Left hindlimb (tissue), 1 donor: Measurements from ENCODE around the gene ZFYVE28.

Experiments used
- DNase-seq: peaks from one replicate; pipeline ENCODE4 v3.0.0-alpha.2; 2018

Gene ZFYVE28

GRCh38 chr4:2256156-2256731, 162.2 kb downstream of the ZFYVE28 start:
- DNase-seq: peak; percentile 54

DNA sequence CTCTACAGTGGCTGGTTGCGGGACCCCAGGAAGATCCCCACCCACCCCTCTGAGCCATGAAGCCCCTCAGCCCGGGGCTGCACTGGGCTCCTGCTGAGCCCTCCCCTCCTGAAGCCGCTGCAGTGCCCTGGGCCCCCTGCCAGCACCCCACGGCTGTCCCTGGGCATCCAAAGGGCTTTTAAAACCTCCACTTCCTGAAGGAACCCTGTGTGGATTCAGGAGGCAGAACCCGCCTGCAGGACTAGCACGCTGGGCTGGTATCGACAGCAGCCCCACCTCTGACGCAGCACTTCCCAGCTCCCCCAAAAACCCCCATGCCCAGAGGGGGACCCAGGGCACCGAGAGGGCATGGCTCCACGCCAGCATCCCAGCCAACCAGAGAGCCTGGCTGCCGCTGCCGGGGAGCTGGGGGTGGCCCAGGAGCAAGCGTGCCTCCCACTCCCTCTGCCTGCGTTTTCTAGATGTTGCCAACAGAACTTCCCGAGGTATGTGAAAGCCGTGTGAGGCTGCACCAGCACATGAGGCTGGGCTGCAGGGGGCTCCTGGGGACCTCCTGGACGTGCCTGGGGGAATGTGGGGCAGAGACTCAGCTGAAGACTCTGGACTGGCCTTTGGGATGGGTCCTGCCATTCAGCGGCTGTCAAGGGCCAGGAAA, 162.8 kb downstream of the ZFYVE28 start:
- DNase-seq: peak; percentile 59

- DNase-seq: no peak
Measured at GRCh38 chr4:2254665-2255500, 163.6 kb downstream of the ZFYVE28 start.

DNA sequence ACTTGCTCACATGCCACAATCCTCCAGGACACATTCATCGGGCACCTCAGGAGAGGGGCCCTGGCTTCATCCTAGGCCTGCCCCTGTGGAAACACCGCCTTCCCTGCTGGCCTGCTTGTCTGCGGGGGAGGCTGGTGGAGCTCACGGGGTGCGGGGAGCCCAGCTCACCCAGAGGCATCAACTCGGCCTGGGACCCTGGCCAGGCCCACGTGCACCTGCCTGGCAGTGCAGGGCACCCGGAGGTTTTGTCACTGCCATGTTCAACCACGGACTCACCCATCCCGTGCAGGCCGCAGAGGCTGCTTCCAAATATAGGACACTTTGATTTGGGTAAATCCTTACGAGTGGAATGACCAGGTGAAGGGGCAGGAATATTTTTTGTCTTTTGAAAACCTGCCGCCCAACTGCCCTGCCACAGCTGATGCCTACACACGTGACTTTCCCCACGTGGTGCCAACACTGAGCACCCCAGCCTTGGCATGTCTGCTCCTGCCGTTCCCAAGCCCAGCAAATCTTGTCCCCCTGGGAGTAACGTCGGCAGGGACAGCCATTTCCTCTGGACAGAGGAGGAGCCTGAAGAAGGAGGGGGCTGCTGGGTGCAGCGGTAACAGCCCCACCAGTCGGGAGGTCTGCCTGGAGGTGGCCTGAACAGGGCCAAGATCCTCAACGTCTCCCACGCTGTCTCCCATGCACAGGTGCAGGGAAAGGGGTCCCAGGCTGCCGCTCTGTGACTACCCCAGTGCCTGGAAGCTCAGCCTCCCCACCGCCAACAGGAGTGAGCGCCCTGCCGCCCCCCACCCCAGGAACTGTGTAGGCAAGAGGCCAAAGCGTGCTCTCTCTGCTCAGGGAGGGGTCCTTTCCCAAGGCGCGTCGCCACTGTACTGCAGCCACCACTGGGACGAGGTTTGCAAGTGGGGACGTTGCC, 165.0 kb downstream of the ZFYVE28 start:
- no peak for DNase-seq

GRCh38 chr4:2252530-2253091, 165.8 kb downstream of the ZFYVE28 start:
- DNase-seq: no peak

DNA sequence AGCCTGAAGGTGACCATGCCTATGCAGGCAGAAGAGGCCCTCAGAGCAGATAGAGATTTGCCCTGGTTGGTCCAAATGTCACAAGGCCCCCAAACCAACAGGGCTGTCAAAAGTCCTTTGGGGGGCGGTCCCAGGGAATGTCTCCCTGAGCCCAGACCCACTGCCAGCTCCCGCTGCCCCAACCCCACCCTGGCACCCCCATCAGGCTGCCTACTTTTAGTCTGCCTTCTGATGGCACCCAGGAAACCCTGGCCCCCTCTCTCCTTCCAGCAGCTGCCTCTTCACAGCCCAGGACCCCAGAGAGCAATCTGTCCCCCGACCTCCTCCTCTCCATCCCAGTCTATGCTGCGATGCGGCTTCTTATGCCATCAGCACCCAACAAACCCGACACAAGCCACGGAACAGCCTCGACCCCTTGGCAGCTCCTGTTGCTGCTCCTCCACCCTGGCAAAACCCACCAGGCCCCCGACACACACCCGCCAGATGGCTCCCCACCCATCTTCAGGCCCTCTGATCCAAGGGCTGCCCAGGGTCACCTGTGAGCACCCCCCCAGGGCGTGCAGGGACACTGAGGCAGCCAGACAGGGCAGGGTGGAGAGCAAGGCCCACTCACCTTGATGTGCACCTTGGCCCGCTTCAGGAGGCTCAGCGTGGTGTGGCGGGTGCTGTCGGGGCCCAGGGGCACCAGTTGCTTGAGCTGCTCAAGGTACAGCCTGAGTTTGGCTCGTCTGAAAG, 166.5 kb downstream of the ZFYVE28 start:
- DNase-seq: no peak

DNA sequence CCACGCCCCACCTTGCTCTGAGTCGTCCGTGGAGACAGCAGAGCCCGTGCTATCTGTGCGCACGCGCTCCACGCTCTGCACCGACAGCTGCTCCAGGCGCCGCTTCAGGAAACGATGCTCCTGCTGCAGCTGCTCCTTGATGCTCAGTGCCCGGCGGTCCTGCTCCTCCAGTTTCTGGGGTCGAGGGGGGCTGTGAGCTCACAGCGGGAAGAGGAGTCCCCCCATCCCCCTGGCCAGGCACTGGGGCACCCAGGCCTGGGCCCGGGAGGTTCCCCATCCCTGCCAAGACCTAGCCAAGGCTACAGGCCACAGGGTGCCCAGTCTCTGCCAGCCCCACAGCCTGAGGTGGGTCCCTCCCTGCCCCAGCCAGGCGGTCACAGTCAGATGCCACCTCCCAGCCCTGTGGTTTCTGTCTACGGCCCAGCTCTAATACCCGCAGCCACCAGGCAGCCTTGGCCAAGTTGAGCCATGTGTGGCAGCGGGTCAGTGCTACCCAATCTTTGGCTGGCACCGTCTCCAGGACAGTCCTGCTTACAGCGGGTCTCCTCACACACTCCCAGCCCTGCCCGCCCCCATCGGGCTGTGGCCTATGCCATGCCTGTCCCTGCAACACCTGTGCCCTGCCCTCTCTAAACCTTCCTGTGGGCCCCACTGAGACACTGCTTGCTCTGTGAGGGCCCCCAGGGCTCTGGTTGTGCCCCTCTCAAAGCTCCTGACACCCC, 167.2 kb downstream of the ZFYVE28 start:
- peak; percentile 20 for DNase-seq

DNA sequence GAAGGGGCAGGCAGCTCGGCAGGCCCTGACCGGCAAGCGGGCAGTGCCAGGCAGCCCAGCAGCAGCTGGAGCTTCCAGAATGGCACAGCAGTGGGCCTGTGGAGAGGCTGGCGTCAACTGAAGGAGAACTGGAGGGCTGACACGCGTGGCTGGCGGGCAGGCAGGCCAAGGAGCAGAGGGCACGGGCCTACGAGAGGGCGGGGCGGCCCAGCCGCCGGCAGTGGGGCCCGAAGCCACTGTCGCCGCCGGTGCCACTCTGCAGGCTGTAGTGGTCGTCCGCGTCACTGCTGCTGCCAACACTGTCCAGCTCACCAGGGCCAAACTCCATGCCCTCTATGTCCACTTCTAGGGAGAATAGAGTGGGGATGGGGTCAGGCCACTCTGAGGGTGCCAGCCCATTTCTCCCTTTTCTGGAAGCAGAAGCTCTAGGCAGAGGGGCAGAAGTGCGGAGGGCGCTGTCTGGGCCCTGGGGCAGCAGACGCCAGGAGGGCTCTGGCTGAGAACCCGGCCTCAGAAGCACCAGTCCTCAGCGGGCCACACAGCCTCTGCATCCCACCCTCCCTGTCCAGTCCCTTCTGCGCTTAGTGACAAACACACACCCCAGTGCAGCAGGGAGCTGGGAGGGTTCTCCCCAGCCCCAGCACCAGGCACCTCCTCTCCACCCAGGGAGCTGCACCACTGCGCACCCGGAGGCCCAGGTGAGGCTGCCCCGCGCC, 167.9 kb downstream of the ZFYVE28 start:
- DNase-seq: no peak

DNA sequence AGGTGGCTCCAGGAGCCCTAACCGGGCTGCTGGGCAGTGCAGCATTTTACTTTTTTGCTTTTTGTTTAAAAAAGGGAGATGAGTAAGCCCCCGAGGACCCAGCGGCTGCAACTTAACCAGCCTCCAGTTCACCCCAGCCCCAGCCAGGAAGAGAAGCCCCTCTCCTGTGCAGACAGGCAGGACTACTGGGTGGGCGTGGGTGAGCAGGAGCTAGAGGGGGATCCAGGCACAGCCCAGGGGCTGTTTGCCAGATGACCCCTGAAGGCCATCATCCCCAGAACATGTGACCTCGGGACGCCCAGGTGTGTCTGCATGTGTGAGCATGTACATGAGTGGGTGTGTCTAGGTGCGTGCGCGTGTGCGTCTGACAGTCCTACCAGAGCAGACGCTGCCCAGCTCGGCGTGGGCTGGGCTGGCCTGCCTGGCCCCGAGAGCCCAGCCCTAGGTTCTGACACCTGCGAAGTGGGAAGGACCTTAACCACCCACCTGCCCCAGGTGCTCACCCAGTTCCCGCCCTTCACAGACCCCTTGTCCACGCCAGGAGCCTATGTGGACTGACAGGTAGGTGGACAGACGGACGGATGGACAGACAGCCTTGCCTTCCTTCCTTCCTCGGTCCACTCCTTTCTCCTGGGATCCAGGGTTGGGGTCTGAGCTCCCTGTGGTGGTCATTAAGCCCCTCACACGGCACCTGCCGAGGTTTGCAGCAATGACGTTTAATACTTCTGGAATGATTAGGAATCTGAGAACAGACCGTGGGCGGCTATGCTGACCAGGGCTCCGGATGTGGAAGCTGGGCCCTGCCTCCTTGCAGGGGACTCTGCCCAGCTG, 168.7 kb downstream of the ZFYVE28 start:
- DNase-seq: peak; percentile 27

- peak; percentile 17 for DNase-seq
Measured at GRCh38 chr4:2248821-2249261, 169.6 kb downstream of the ZFYVE28 start.

DNA sequence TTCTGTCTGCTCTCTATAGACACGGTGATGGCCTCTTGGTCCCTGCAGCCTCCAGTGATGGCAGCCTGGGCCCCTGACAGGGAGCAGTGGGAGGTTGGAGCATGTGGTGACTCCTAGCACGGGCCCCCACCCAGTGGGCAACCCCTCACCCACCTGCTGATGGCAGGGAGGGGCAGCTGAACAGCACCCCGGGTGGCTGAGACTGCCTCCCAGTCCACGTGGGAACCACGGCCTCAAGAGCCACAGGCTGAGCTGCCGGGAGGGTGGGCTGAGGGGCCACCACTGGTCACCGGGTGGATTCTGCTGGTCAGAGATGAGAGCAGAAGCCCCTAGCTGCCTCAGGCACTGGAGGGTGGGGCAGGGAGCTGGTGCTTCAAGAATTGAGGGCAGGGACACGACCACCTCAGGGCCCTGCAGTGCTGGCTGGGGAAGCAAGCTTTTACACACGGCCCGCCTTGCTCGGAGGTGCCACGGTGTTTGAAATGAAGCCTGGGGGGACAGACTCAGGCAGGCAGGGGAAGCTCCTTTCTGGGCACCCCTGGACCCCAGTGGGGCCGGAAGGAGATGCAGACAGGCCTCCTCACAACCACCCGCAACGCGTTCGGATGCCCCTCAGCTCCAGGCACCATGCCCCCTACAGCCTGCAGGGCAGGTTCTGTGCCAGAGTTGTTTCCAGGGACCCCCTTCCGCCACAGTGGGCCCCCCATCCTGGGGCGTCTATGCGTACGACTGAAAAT, 170.2 kb downstream of the ZFYVE28 start:
- no peak for DNase-seq

DNA sequence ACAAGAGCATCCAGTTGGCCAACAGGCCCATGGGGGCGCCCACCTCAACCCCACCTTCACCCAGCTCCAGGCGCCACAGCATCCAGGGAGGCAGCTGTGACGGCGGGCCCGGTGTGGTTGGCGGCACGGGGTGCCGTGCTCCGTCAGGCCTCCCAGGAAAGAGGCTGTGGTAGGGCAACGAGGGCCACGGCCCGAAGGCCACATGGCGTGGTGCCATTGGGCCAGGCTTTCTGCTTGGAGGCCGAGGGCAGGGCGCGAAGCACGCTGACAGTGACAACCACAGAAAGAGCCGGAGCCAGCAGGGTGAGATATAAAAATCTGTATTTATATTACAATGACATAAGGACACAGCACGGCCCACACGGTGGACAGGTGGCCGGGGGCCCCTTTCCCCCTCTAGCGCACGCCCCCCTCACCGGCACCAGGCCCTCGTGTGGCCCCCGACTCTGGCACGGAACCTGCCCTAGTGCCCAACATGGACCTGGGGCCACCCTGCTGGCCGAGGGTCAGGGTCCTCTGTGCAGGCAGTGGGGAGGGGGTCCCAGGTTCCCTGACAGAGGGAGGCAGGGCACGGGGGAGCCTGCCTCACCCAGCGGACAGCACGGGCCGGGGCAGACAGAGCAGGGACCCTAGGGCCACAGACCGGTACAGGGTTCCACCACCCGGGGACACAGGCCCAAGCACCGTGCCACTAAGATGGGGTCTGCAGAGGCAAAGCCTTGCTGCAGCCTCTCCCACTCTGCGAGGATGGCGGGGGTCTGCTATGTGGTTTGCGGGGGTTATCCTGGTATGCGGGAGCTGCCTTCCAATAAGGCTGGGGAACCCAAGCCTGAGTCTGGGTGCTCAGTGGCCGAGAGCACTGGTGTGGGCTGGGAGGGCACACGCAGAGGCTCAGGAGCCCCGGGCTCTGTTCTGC, 171.1 kb downstream of the ZFYVE28 start:
- no peak for DNase-seq

DNA sequence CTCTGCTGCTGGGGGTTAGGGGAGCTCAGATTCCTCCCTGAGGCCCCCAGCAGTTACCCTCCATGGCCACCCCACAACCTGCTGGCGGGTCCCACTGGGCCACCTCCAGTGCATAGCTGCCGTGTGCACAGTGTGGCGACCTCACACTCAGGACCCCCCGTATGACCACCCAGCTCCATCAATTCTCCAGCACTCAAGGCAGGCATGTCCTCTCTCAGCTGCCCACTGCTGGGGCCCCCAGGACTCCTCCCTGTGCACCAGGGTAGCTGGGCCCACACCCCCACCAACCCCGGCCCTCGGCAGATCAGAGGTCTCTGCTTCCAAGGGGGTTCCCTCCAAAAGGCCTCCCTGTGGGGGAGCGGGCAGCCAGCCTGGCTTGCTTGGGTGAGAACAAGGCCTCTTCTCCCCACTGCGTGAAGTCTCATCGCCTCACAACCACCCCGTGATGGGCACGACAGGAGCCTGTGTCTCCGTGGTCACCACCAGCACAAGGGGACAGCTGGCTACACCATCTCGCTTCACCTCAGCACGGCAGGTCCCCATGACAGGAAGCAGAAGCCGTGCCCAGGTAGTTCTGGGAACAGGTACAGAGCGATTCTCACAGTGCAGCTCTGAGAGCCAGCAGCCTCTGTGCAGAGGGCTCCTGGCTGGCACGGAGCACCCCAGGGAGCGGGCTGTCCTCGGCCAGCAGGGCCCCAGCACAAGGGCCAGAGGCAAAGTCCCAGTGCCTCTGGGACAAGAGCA, 171.9 kb downstream of the ZFYVE28 start:
- peak; percentile 38 for DNase-seq

GRCh38 chr4:2245787-2246275, 172.6 kb downstream of the ZFYVE28 start:
- DNase-seq: no peak

- no peak for DNase-seq
Measured at GRCh38 chr4:2245057-2245786, 173.2 kb downstream of the ZFYVE28 start.
